Thyroid gland (tissue), 4 donors: ENCODE results near the gene MAP3K13.

Source experiments
- POLR2A ChIP-seq, 2 donors: fragments of 450-650 bp; IDR thresholded peaks; one replicate each; pipeline ENCODE4 v1.6.1; 2017; ENCODE audit warnings: antibody characterized with exemption in 2 of 2, mild to moderate bottlenecking in 2 of 2, moderate library complexity in 1 of 2
- TF ChIP-seq, protein P1 (sequence below), 6 experiments: fragments of 200-600 bp in 3 of 6; fragments of 450-650 bp in 3 of 6; sonication (generic) in 3 of 6; IDR thresholded peaks; one replicate each; pipeline ENCODE4 v1.5.1; 2016 to 2019; ENCODE audit warnings: antibody characterized with exemption in 6 of 6, mild to moderate bottlenecking in 2 of 6, inconsistent platforms in 1 of 6, moderate library complexity in 1 of 6

GRCh38 chr3:185366913-185367312 is 4.0 kb downstream of the MAP3K13 start:
- TF ChIP-seq, protein P1, sequence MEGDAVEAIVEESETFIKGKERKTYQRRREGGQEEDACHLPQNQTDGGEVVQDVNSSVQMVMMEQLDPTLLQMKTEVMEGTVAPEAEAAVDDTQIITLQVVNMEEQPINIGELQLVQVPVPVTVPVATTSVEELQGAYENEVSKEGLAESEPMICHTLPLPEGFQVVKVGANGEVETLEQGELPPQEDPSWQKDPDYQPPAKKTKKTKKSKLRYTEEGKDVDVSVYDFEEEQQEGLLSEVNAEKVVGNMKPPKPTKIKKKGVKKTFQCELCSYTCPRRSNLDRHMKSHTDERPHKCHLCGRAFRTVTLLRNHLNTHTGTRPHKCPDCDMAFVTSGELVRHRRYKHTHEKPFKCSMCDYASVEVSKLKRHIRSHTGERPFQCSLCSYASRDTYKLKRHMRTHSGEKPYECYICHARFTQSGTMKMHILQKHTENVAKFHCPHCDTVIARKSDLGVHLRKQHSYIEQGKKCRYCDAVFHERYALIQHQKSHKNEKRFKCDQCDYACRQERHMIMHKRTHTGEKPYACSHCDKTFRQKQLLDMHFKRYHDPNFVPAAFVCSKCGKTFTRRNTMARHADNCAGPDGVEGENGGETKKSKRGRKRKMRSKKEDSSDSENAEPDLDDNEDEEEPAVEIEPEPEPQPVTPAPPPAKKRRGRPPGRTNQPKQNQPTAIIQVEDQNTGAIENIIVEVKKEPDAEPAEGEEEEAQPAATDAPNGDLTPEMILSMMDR (IDR thresholded peaks at IDR 0.05) = no peak
- no peak for TF ChIP-seq POLR2A (IDR thresholded peaks at IDR 0.05)
